Calu3 (cell line): ENCODE data around the gene PNPLA1. TPM values are rescaled to one million over a fixed set of nuclear protein-coding genes. Genes with fewer than 3 reads are reported as not detected.

Source experiments
- BruUV-seq: library from RNA; stranded (reverse); fragments of 400-500 nt; replicated peaks from 2 replicates; lab custom pipeline; 2021; lab: Mats Ljungman, UMichigan
- CTCF ChIA-PET: fragments of 300-600 bp; sonication (Branson Sonifier 250); formaldehyde crosslinking; loops from one replicate; lab custom pipeline; 2022; ENCODE audit warnings: antibody characterized with exemption; lab: Charles Lee
- DNase-seq: peaks from one replicate; pipeline ENCODE4 v3.0.0; 2022
- H3K27ac Mint-ChIP-seq: one replicate; pipeline ENCODE4 v1.8.0; 2022; ENCODE audit warnings: mixed read lengths; ENCODE audit not compliant: unreplicated experiment
- H3K27me3 Mint-ChIP-seq: one replicate; pipeline ENCODE4 v1.8.0; 2022; ENCODE audit warnings: mixed read lengths; ENCODE audit not compliant: unreplicated experiment
- H3K36me3 Mint-ChIP-seq: one replicate; pipeline ENCODE4 v1.8.0; 2022; ENCODE audit warnings: mild to moderate bottlenecking, moderate library complexity, mixed read lengths; ENCODE audit not compliant: insufficient read depth, unreplicated experiment
- H3K4me1 Mint-ChIP-seq: one replicate; pipeline ENCODE4 v1.8.0; 2022; ENCODE audit warnings: mild to moderate bottlenecking, low read depth, mixed read lengths; ENCODE audit not compliant: unreplicated experiment
- H3K4me3 Mint-ChIP-seq: one replicate; pipeline ENCODE4 v1.8.0; 2022; ENCODE audit warnings: mild to moderate bottlenecking, low read depth, moderate library complexity, mixed read lengths; ENCODE audit not compliant: unreplicated experiment
- H3K9me3 Mint-ChIP-seq: one replicate; pipeline ENCODE4 v1.8.0; 2022; ENCODE audit warnings: low read depth, mixed read lengths; ENCODE audit not compliant: unreplicated experiment
- CTCF ChIP-seq: fragments of 200-600 bp; IDR thresholded peaks from one replicate; pipeline ENCODE4 v1.8.0; 2022; ENCODE audit warnings: antibody characterized with exemption; ENCODE audit not compliant: unreplicated experiment
- intact Hi-C: fragments of 100-400 bp; cut with micrococcal nuclease; formaldehyde crosslinking; loops from one replicate; pipeline ENCODE4 v1.10.0; 2022; ENCODE audit not compliant: unreplicated experiment
- total RNA-seq: library from RNA; stranded (reverse); gene quantifications from 2 replicates; pipeline ENCODE4 v1.2.3, GENCODE V29; 2022

The PNPLA1 gene
- total RNA-seq, 1 experiment from 2014 or later: 0.19 TPM

GRCh38 chr6:36301085-36301658 is 31.3 kb downstream of the PNPLA1 start:
- TF ChIP-seq CTCF: no peak
- Mint-ChIP-seq H3K36me3 (no peaks in the 10 kb centered on the region), H3K4me3 (no peak overlapping the region), H3K27ac (no peak overlapping the region), H3K27me3 (peaks cover 59% of the 10 kb centered on the region), H3K4me1 (peaks cover 16% of the 10 kb centered on the region), H3K9me3 (no peaks in the 10 kb centered on the region)
- no peak for DNase-seq
- CTCF ChIA-PET: interaction anchor here (0.6 to 2.2 kb wide), 5 partner anchors 9 to 468 kb away, joined by 3 to 15 read pairs (median 7); no protein-coding TSS in a partner anchor
- intact Hi-C loops: loop anchor here (5.0 kb wide), 1 partner anchor 179 kb away; no protein-coding TSS in a partner anchor
- BruUV-seq: no TSS peak

- H3K27me3 Mint-ChIP-seq: peaks cover 56% of the 10 kb centered on the region
- no peak overlapping the region for H3K4me3 Mint-ChIP-seq
- intact Hi-C loops: loop anchor here (1.0 to 5.0 kb wide), 2 partner anchors 59 to 179 kb away; no protein-coding TSS in a partner anchor
- H3K9me3 Mint-ChIP-seq: no peaks in the 10 kb centered on the region
- no peak overlapping the region for H3K27ac Mint-ChIP-seq
- peaks cover 16% of the 10 kb centered on the region for H3K4me1 Mint-ChIP-seq
- TF ChIP-seq CTCF: no peak
- no TSS peak for BruUV-seq
- DNase-seq: no peak
- no peaks in the 10 kb centered on the region for H3K36me3 Mint-ChIP-seq
- CTCF ChIA-PET: interaction anchor here (0.5 to 2.2 kb wide), 18 partner anchors 10 to 274 kb away, joined by 3 to 31 read pairs (median 6); partner anchors contain the start of genes BNIP5 and MAPK14
Measured at GRCh38 chr6:36301781-36302180, 31.9 kb downstream of the PNPLA1 start.

- CTCF ChIA-PET: interaction anchor here (0.5 to 2.2 kb wide), 21 partner anchors 10 to 698 kb away, joined by 3 to 31 read pairs (median 5); partner anchors contain the start of genes BNIP5 and MAPK14
- peaks cover 49% of the 10 kb centered on the region for H3K27me3 Mint-ChIP-seq
- no peaks in the 10 kb centered on the region for H3K36me3 Mint-ChIP-seq
- no peak overlapping the region for H3K4me3 Mint-ChIP-seq
- no peaks in the 10 kb centered on the region for H3K9me3 Mint-ChIP-seq
- no peak overlapping the region for H3K27ac Mint-ChIP-seq
- intact Hi-C loops: loop anchor here (1.0 to 5.0 kb wide), 2 partner anchors 58 to 180 kb away; no protein-coding TSS in a partner anchor
- peak; percentile 96 for DNase-seq
- H3K4me1 Mint-ChIP-seq: peaks cover 16% of the 10 kb centered on the region
- BruUV-seq: no TSS peak
- peak; percentile 98 for TF ChIP-seq CTCF
Measured at GRCh38 chr6:36302227-36302976, 32.5 kb downstream of the PNPLA1 start.

GRCh38 chr6:36305885-36306284 is 36.0 kb downstream of the PNPLA1 start:
- no peaks in the 10 kb centered on the region for H3K9me3 Mint-ChIP-seq
- no peak overlapping the region for H3K4me3 Mint-ChIP-seq
- CTCF ChIA-PET: interaction anchor here (1.3 kb wide), 1 partner anchor 53 kb away, joined by 3 read pairs; no protein-coding TSS in a partner anchor
- peaks cover 15% of the 10 kb centered on the region for H3K27me3 Mint-ChIP-seq
- no peaks in the 10 kb centered on the region for H3K36me3 Mint-ChIP-seq
- no TSS peak for BruUV-seq
- no peak overlapping the region for H3K27ac Mint-ChIP-seq
- no peak for TF ChIP-seq CTCF
- no peak for DNase-seq
- H3K4me1 Mint-ChIP-seq: peaks cover 16% of the 10 kb centered on the region
- intact Hi-C loops: no loop called here
